Nephron progenitor cell (in vitro differentiated cells): Measurements from ENCODE around the gene PES1.
A peak's percentile ranks its signal among the peaks of the same experiment; 100 is the strongest.

Experiments
- DNase-seq: peaks from one replicate; pipeline ENCODE4 v3.0.0; 2021
- H3K27ac Mint-ChIP-seq: 2 replicates; pipeline ENCODE4 v1.8.0; 2021; ENCODE audit warnings: mild to moderate bottlenecking, moderate library complexity, mixed read lengths
- H3K27me3 Mint-ChIP-seq: 2 replicates; pipeline ENCODE4 v1.8.0; 2021; ENCODE audit warnings: mild to moderate bottlenecking, low read depth, mixed read lengths; ENCODE audit not compliant: poor library complexity
- H3K36me3 Mint-ChIP-seq: 2 replicates; pipeline ENCODE4 v1.8.0; 2021; ENCODE audit warnings: low read depth, mixed read lengths
- H3K4me1 Mint-ChIP-seq: 2 replicates; pipeline ENCODE4 v1.8.0; 2021; ENCODE audit warnings: mixed read lengths
- H3K4me3 Mint-ChIP-seq: 2 replicates; pipeline ENCODE4 v1.8.0; 2021; ENCODE audit warnings: mild to moderate bottlenecking, moderate library complexity, mixed read lengths
- H3K9me3 Mint-ChIP-seq: 2 replicates; pipeline ENCODE4 v1.8.0; 2021; ENCODE audit warnings: mild to moderate bottlenecking, moderate library complexity, mixed read lengths
- TF ChIP-seq, protein P1 (sequence below): fragments of 200-600 bp; sonication (generic); IDR thresholded peaks from 2 replicates; pipeline ENCODE4 v1.5.0; 2021; ENCODE audit warnings: antibody characterized with exemption

PES1 gene

DNA sequence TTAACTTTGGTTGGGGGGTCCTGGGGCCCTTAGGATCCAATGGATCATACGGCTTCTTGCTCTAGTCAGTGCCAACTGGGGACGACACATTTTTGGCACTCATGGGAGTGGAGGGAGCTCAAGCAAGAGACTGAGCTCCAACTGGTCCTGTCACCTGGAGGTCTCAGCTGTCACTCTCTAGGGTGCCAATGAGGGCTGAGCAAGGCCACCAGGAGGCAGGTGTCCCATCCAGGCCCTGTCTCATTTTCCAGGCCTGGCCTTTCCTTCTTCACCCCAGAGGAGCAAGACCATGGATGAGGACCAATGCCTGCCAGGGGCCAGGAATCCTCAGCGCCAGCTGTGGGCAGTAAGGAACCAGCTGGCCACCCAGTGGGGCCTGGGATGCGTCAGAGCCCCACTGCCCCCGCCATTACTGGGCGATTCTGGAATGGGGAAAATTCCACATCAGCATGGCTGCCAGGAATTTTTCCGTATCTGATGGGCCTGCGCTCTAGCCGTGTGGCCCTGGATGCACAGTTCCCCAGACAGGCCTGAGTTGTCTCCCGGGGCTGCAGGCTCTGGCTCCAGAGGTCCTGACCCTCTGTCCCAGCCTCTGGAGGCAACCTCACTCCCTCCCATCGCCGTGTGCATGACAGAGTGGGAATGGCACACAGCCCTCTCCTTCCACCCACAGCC lies 16.6 kb downstream of the PES1 start:
- H3K9me3 Mint-ChIP-seq: no peaks in the 10 kb centered on the region
- H3K36me3 Mint-ChIP-seq: peaks cover 16% of the 10 kb centered on the region
- no peak overlapping the region for H3K27ac Mint-ChIP-seq
- peak overlapping the region; percentile 79 for H3K4me3 Mint-ChIP-seq
- H3K4me1 Mint-ChIP-seq: peaks cover 14% of the 10 kb centered on the region
- peaks cover 25% of the 10 kb centered on the region for H3K27me3 Mint-ChIP-seq
- DNase-seq: no peak
- TF ChIP-seq, protein P1, sequence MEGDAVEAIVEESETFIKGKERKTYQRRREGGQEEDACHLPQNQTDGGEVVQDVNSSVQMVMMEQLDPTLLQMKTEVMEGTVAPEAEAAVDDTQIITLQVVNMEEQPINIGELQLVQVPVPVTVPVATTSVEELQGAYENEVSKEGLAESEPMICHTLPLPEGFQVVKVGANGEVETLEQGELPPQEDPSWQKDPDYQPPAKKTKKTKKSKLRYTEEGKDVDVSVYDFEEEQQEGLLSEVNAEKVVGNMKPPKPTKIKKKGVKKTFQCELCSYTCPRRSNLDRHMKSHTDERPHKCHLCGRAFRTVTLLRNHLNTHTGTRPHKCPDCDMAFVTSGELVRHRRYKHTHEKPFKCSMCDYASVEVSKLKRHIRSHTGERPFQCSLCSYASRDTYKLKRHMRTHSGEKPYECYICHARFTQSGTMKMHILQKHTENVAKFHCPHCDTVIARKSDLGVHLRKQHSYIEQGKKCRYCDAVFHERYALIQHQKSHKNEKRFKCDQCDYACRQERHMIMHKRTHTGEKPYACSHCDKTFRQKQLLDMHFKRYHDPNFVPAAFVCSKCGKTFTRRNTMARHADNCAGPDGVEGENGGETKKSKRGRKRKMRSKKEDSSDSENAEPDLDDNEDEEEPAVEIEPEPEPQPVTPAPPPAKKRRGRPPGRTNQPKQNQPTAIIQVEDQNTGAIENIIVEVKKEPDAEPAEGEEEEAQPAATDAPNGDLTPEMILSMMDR: no peak

DNA sequence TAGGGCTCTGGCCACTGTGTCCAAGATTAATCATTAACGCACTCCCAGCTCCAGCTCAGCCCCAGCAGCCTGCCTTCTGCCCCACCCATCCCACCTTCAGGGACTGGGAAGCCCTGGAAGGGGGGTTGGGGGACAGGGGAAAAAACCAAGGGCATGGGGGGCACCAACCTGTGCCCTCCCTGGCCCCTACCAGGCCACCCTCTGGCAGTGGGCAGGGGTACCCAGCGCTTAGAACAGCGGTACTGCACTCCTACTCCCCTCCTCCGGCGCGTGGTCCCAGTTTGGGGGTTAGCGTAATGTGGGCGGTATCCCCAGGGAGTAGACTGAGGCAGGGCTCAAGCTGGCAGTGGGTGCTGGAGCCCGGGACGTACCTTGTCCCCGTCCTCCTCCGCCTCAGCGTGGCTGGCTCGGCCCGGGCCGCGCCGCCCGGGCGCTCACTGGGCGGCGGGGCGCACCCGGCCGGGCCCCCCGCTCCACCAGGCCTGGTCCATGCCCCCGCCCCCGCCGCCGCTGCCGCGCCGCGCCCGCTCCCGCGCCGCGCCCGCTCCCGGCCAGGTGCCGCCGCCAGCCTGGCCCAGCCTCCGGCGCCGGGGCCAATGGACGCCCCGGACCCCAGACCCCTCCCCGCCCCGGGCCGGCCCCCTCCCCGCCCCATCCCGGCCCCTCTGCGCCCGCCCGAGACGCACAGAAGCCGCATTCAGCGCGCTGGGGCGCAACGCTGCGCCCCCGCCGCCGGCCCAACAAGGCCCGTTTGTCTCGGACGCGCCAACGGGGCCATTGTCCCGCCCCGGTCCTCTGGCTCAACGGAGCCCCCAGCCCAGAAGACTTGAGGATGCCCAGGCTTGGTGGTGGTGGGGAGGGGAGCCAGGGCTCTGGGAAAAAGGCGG lies 17.4 kb downstream of the PES1 start, which contains the start of gene GAL3ST1:
GAL3ST1 (minus strand) TSS at position 571 of the 887 bp plus-strand sequence. CDS start 17,273 bp downstream, outside the sequence.
- TF ChIP-seq, protein P1: no peak
- Mint-ChIP-seq H3K4me1 (peaks cover 14% of the 10 kb centered on the region), H3K9me3 (no peaks in the 10 kb centered on the region), H3K27me3 (peaks cover 28% of the 10 kb centered on the region), H3K27ac (no peak within 1 kb of the TSS), H3K4me3 (peak within 1 kb of the TSS; percentile 79), H3K36me3 (peaks cover 14% of the 10 kb centered on the region)
- DNase-seq: peak; percentile 66

DNA sequence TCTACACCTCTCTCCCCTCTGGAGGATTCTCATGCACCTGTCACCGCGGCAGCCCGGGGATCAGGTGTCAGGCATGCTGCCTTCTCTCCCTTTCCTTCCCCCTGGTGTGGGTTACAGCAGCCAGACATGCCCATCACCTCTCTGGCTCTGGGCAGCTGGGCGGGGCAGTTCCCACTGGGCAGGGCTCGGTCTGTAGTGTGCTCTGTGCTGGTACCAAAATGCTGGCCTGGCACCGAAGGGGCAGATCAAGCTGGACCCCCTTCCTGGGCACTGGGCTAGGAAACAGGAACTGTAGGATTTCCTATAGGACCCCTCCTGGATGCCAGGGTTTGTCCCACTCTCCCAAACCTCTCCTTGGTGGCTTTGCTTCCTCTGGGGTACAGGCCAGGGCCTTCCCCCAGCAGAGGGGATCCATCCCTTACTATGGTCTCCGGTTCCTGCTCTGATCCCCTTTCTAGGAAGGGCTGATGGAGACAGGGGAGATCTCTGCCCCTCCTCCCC lies 18.1 kb downstream of the PES1 start:
- Mint-ChIP-seq H3K9me3 (no peaks in the 10 kb centered on the region), H3K36me3 (peaks cover 7% of the 10 kb centered on the region), H3K27ac (no peak overlapping the region), H3K4me1 (peaks cover 14% of the 10 kb centered on the region), H3K27me3 (peaks cover 28% of the 10 kb centered on the region), H3K4me3 (peak overlapping the region; percentile 61)
- no peak for DNase-seq
- TF ChIP-seq, protein P1: no peak

DNA sequence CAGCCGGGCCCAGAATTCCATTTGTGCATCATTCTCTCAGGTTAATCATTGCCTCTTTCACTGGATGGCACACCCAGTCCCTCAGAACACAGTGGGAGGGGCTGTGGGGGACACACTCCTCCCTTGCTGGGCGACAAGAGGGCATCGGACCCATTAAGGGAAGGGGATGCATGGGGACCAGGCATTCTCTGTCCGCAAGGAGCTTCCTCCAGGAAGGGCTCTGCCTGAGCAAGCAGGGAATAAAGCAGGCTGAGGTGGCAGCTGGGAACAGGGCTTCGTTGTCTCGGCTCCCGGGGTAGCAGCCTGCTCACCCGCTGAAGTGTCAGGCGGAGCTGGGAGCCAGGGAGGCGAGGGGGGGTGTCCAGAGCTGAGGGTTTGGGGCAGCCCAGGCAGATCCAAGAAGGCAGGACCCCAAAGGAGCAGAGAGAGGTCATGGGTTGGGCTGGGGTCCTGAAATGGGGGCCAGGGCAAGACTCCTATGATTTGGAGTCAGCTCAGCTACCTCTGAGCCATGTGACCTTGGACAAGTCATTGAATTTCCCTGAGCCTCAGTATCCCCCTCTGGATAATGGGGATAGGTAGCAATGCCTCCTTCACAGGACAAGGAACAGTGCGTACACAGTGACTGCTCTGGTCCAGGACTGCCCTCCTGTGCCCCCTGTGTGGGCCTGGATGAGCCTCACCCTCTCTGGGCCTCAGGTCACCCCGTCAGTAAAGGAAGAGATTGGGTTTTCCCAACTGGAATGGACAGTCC lies 18.7 kb downstream of the PES1 start:
- Mint-ChIP-seq H3K27ac (no peak overlapping the region), H3K4me3 (no peak overlapping the region), H3K4me1 (peaks cover 19% of the 10 kb centered on the region), H3K36me3 (peaks cover 6% of the 10 kb centered on the region), H3K9me3 (no peaks in the 10 kb centered on the region), H3K27me3 (peaks cover 28% of the 10 kb centered on the region)
- TF ChIP-seq, protein P1: no peak
- DNase-seq: no peak

DNA sequence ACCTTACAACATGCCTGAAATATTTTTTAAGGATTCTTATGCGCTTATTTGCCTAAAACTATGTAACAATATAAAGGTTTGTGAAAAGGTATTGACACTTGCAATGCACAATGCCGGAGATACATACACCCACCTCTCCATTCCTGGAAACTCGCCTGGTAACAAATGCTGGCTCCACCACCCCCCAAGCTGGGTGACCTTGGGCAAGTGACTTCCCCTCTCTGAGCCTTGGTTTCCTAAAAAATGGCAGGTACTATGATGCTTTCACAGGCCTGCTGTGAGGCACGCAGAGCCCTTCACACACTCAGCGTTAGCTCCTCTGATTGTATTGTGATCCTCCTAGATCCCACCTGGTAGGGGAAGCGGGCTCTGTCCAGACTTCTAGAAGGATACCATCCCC lies 19.5 kb downstream of the PES1 start:
- Mint-ChIP-seq H3K4me1 (peaks cover 22% of the 10 kb centered on the region), H3K27ac (no peak overlapping the region), H3K36me3 (peaks cover 6% of the 10 kb centered on the region), H3K9me3 (no peaks in the 10 kb centered on the region), H3K4me3 (no peak overlapping the region), H3K27me3 (peaks cover 28% of the 10 kb centered on the region)
- DNase-seq: no peak
- TF ChIP-seq, protein P1: no peak
